ENCODE data around the gene LTBP1.

LTBP1 gene

DNA sequence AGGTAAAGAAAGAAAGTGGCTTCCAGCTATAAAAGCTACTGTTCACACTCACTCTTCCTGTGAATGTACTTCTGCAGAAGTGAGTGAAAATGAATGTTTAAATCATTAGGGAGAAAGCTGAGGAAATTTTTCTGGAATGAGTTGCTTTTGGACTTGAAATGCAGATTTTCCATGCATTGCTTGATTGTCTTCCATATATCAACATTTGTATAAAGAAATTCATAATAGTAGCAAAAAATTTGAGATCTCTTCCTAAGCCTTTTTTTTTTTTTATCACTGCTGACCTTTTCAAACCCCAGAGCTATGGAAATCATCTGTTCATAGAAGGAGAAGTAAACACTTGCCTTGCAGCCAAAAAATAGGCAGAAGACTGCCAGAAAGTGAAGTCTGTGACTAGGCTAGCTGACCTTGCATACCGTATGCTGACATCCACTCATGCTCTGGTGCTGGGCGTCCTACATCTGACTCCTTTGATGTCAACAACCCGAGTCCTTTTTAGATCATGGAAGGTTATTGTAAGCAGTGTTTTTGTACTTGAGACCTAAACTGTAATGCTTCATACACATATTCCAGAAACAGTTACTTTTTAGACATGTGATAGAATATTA is 375.2 kb downstream of the LTBP1 start:
- no peak for FAIRE-seq

DNA sequence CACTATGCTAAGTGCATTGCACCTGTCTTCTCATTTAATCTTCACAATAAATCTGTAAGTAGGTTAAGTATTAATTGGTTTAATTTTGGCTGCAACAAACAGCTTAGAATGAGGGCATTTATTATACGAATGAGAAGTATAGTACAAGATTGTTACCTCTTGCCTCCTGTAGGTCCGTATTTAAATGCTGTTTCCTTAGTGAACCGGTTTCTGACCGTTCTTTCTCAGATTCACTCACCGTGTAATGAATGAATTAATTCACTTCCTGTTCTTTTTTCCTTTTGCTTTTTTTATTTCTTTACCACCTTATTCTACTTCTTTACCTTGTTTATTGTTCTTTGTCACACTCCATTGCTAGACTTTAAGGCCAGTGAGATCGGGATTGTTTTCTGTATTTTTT is 375.9 kb downstream of the LTBP1 start:
- no peak for FAIRE-seq

DNA sequence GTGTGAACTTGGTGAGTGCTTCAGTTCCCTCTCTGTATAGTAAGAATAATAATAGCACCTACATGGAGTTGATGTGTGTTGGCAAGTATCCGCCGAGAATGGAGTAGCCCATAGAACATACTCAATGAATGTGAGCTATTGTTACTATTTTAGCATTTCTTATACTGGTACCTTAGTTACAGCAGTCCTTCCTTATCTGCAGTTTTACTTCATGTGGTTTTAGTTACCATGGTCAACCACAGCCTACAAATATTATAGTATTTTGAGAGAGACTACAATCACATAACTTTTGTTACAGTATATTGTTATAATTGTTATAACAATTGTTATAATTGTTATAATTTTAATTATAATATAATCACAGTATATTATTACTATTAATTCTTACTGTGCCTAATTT is 377.2 kb downstream of the LTBP1 start:
- FAIRE-seq = no peak

DNA sequence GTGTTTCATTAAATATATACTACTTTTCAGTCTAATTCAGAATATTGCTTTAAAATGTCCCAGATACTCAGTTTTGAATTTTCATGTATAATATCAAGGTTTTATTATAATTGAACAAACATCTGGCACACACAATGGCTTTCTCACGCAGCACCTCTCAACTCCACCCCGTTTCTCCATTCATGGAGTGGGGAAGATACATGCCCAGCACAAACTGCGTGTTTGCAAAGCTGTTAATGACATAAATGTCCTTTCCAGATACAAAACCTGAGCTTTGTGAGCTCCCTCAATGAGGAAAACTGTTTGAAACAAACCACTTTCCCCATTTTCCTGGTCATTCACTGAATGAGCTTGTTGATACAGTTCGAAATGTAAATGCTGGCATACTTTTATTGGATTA is 379.3 kb downstream of the LTBP1 start:
- FAIRE-seq = no peak

DNA sequence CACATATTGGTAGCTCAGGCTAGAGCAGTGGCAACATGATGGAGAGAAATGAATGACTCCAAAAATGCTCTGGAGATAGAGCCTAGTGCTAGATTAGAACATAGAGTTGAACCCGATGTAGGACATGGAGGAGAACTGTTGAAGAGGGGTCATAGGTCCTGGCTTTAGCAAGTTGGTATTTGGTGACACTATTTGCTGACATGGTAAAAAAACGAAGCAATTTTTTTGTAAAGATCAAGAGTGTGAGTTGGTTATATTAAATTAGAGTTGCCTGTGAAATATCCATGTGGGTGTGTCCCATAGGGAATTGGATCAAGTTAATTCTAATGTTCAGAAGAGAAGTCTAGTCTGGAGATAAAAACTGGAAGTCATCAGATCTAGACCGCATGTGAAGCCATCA is 386.7 kb downstream of the LTBP1 start:
- no peak for FAIRE-seq

DNA sequence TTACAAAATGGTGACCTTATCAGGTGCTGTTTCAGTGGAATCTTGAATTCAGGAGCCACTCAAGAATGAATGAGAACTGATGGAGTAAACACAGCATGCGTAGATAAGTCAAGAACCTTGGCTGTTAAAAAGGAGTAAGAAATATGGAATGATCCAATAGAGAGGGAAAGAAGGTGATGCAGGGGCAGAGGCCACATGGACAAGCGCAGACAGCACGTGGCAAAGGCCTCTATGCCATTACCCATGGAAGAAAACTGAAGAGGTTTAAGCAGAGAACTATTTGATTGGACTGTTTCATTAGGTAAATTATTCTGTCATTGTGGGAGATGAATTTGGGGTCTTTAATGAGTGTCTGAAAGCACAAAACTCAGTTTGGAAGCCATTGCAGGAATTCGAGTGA is 387.3 kb downstream of the LTBP1 start:
- no peak for FAIRE-seq

DNA sequence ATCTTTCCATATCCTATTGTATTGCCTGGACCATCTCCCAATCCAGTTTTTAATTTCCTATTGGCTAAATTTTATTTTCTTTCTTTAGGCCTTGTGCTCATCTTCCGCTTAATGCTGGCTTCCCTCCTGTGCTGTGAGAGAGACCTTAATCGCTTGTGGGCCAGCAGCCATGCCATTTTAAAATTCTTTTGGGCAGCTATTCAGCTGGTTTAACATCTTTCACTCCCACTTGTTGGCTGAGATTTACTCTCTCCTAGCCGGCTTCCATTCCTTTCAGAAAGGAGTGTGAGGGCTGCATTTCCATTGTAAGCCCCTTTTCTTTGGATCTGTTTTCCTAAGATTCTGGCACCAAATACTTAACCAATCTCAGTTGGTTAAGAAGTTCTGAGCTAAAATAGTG is 388.8 kb downstream of the LTBP1 start:
- FAIRE-seq = no peak

DNA sequence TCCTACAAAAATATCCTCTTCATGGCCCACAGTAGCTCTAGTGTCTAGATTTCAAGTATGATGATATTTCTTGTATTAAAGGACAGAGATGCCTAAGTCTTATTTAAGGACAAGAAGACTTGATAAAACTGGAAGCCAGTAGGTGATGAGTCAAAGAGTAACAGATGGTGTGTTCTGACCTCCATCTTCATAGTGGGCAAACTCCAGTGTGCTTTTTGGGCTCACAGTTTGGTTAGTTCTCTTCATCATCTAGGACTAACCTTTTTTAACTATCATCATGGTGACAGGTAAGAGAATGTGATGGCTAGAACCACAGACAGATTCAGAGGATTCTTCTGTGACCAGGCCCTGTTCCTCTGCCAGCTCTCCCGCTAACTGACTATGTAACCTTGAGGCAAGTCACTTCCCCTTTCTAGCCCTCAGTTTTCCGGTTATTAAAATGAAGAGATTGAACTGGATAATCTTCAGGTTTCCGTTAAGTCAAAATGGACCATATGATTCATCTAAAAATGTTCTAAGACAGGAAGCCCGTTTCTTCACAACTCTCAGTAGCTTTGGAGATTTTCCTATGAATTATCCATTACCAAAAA is 389.4 kb downstream of the LTBP1 start:
- FAIRE-seq = no peak

DNA sequence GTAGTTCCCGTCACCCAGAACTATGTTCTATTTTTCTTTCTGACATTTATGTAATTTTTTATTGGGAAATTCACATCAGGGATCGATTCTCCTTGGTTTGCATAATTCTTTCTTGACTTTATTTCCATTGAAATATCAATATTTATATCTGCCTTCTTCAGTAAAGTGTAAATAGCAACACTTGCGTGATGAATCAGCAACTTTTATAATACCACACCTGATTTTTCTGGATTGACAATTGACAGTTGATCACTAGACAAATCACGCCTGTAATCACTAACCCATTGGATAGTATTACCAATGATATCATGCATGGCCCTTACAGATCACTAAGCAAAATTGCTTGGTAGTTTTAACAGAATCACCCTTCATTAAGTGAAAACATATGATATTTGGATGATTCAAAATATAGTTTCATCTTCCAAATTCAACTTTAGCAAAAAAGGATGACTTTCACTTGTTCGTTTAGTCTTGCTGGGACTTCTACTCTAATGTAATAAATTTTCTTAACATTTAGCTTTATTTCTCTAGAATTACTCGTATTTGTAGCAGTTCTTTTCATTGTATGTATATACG is 390.7 kb downstream of the LTBP1 start:
- no peak for FAIRE-seq

DNA sequence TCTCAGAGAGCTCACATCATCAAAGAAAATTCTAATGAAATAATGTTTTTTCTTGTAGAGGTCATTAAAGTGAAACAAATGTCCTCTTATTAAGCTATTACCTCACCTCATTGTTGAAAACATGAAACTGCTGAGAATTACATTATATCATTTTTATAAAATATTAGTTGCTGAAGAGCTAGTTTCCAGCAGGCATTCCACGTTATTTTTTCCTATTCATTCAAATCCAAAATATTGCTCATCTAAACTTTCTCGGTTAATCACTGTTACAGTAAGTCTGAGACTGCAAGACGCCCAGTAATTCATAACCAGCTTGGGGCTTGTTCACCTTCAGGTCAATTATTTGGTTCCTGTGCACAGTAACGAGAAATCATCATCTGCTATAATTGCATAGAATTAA is 391.2 kb downstream of the LTBP1 start:
- no peak for FAIRE-seq

DNA sequence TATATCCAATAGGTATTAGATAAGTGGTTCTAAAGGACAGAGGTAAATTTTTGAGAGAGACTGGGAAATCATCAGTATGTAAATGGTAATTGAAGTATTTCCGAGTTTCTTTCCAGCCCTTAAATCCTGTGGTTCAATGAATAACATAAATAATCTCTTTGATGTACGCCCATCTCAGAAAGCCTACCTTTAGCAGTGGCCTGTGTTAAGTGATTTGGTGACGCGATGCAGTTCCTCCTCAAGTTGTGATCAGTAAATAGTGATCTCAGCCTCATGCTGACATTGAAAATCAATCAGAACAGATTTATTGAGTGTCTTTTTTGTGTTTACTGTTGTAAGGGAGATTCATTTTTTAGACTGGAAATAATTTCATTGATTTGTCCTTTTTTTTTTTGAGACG is 392.5 kb downstream of the LTBP1 start:
- FAIRE-seq = no peak

DNA sequence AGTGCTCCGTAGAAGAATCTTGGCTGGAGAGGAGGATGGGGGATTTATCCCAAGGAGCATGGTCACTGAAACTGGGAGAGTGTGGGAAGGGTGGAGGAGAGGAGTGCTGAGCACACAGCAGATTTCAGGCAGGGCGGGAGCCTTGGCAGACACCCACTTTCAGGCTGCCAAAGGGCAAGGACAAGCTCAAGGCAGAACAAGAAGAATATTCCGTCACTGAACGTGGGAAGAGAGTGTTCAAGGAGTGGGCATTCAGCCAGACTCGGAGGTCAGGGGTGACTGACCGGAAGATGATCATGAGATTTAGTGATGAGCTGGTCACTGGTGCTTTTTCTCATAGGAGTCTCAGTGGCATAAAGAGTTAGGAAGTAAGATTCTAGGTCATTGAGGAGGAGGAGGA is 393.5 kb downstream of the LTBP1 start:
- no peak for FAIRE-seq

DNA sequence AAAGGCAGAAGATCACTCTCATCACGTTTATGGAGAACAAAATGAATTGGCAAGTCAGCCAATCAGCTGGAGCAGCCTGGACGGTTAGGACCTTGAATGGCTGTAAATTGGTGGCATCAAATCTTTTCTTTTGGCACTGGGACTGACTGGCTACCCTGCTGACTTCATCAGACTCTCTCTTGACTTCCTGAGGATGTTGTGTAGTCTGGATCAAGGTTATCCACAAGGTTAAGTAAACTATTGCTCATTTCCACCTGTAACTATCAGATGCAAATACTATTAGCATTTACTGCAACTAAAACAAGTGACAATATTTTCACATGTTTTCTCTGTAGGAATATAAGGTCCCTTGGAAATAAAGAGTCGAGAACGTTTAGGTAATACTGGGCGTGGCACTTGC is 395.4 kb downstream of the LTBP1 start:
- FAIRE-seq = no peak

DNA sequence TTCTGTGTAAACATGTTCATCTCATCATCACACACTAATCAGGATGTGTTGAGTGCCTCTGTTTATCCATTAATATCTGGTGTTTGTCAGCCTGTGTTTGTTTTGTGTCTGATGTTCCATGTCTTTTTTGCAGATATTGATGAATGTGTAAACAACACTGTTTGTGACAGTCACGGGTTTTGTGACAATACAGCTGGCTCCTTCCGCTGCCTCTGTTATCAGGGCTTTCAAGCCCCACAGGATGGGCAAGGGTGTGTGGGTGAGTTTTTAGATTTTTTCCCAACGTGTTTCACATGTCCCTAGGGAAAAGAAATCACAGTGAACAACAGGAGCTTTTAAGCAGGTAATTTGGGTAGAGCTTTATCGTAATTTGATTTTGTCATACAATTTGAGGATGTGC is 396.0 kb downstream of the LTBP1 start:
- no peak for FAIRE-seq

DNA sequence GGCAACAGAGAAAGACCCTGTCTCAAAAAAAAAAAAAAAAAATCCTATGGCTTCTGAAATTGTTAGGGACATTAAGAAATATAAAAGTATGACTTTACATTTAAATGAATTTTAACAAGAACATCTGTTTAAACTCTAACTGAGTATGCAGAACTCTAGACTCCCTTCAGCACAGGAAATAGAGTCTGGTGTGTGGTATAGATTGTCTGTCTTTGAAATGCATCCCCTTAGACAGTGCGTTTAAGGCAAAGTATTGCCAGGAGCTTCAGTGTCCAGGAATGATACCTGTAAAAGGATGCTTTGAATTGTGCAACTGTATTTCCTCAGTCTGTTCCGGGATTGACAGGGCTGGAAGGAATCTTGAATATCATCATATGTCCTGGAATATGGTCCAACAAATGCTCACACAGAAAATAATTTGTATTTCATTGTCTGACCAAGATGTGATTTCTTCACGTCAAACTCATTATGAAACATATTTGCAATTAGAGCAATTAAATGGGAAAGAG is 396.7 kb downstream of the LTBP1 start:
- FAIRE-seq = no peak

DNA sequence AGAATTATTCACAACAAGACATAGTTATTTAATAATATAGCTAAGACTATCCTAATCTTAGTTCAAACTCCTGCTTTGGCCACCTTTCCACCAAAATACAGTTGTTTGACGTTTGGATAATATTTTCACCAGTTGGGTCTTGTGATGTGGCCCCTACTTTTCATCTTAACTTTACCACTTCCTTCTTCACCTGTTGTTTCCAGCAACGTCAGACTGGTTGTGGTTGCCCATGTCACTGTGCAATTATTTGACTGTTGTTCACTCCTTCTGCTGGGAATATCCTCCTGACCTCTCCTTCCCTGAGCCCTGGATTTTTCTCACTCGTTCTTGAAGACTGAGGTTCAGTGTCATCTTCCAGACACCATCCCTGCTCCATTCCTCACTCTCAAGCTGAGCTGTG is 397.5 kb downstream of the LTBP1 start:
- FAIRE-seq = no peak

DNA sequence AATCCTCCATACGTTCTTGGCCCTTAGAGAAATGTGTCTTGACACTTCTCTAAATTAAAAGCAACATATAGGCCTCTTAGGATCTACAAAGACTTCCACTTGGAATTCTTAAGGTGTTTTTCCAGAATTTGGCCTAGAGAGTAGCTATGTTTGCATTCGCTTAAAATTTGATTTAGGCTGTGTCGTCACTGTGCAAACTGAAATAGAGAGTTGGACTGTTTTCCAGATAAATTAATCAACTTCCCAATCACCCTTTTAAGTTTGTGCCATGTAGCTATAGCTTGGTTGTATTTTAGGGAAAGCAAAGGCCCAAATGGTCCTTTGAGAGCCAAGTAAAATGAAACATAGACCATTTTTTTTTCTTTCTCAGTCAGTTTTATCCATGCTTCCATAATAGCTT is 401.1 kb downstream of the LTBP1 start:
- no peak for FAIRE-seq

DNA sequence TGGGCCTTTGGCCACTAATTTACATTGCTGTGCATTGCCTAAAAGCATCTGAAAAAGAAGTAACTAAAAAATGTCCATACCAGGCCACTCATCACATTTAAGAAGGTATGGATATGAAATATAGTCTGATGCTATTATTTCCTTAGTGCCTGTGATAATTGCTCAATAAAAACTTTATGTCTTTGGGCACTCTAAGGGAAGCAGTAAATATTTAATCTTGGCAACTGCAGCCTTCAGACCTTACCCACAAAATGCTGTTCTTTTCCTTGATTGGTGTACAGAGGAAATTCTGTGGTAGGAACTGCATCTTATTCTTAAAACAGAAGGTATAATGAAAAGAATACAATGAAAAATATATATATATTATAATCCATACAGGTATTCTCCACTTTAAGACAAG is 403.9 kb downstream of the LTBP1 start:
- FAIRE-seq = no peak

DNA sequence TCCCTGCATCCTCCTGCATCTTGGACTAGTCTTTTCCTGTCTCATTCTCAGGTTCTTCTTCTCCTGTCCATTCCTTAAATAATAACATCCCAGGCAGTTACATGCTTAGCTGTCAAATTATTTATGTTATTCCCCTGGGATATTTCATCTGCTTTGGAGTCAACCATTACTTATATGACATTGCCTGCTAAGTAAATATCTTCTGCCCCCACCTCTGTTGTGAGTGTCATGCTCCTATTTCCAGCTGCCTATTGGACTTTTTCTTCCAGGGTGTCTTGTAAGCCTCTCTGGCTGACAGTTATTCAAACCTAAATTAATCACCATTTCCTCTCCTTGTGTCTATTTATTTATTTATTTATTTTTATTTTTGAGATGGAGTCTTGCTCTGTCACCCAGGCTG is 405.0 kb downstream of the LTBP1 start:
- no peak for FAIRE-seq

DNA sequence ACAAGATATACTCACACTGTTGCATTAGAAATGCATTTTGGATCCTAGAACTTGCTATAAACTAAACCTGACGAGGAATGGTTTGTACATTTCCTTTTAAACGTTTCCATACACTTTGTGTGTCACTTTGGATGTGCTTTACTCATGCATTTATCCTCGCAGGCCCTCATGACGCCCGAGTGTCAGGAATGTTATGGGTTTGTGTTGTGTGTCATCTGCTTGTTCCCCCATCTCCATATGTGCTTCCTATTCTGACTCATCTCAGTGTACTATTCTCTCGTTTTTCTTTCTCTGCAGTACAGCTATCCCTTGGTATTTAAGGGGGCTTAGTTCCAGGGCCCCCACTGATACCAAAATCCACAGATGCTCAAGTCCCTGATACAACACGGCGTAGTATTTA is 408.2 kb downstream of the LTBP1 start:
- FAIRE-seq = no peak

DNA sequence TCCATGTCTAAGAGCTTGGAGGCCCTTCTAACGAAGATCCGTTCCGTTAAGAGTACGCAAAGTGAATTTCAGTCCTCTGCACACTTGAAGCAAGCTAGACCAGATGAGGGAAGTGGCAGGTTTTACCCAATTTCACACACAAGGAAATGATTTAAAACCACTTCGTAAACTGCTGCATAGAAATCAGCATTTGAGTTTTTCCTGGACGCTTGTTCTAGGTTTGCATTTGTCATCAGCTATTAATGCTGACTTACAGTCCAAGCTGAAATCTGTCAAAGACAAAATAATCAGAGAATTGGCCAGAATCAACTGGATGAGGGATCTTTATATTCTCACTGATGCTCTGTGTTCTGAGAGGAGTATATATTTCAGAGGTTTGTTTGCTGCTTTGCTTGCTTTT is 412.1 kb downstream of the LTBP1 start:
- FAIRE-seq = no peak

DNA sequence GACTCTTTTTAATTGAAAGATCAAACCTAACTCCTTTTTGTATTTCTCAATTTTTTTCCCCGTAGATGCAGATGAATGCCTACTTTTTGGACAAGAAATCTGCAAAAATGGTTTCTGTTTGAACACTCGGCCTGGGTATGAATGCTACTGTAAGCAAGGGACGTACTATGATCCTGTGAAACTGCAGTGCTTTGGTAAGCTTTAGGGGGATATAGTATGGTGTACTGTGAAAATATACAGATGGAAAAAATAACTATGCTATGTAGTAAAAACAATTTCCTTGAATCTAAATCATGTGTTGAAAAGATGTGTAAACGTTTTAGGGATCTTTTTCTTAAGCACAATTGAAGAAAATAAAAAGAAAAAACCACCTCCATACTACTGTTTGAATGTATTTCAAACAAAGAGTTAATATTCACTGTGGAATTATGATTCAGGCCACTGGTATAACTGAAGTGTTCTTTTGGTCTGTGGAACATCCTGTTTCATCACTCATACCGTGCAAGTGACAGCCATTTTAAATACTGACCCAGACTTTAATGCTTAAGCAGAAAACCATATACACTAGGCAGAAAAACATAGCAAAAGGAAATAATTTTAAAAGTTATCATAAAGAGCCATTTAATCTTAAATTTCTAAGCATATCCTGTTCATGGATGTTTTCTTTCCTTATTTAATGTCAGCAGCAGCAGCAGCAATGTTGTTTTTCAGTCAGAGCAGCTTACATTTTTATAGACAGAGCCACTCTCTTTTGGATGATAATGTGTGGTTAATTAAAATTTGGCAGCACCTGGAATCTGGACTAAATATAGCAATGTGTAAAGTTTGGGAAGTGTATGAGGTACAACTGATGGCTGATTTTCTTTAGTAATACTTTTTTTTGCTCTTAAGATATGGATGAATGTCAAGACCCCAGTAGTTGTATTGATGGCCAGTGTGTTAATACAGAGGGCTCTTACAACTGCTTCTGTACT is 416.9 kb downstream of the LTBP1 start:
- FAIRE-seq = no peak

DNA sequence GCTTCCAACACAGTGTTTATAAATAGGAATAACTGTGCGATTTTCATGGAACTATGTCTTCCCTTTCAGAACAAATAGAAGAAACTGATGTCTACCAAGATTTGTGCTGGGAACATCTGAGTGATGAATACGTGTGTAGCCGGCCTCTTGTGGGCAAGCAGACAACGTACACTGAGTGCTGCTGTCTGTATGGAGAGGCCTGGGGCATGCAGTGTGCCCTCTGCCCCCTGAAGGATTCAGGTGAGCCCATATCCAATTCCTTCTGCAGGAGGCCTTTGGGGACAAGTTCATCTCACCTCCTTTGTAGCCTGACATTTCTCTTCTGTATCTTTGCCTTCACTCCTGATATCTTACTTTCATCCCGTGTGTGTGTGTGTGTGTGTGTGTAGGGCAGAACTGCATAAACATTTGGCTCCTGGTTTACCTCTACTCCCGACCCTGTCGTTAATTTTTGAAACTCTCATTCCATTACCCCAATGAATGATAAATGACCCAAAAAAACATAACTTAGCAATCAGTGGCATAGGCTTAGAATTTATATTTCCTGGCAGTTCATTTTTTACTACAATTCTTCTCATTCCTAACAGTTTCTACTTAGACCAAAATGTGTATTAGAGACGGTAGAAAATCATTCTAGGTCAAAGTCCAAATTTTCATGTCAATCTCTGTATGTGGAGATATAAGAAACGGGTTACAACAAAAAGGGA is 418.7 kb downstream of the LTBP1 start:
- FAIRE-seq = no peak

Measured in G401.6 (cell line).